Caki2 (cell line): ENCODE data around the gene SZT2. TPM values are rescaled to one million over a fixed set of nuclear protein-coding genes. Genes with fewer than 3 reads are reported as not detected.

Source experiments
- DNase-seq: peaks from one replicate; pipeline ENCODE4 v3.0.0-alpha.2; 2015; ENCODE audit warnings: low read depth
- in situ Hi-C: cut with HindIII; loops from 2 replicates; pipeline ENCODE4 v1.10.0; 2016; ENCODE audit warnings: low sequenced_read_pairs, low pct_unique_long_range_greater_than_20kb, mixed read lengths
- total RNA-seq: library from RNA; depleted of rRNA; stranded (reverse); fragments of >200 nt; shearing (Covaris generic); gene quantifications from 2 replicates; pipeline ENCODE4 v1.2.3, GENCODE V29; 2014; ENCODE audit warnings: low replicate concordance

The SZT2 gene
- total RNA-seq, 1 experiment from 2014 or later: 13.3 TPM

- in situ Hi-C loops: no loop called here
These were observed 44.6 kb downstream of the SZT2 start for GRCh38 chr1:43434256-43434655.

GRCh38 chr1:43435146-43436145, 45.7 kb downstream of the SZT2 start:
- in situ Hi-C loops: no loop called here

More at GRCh38 chr1:43434256-43434655, 44.6 kb downstream of the SZT2 start:
- no peak for DNase-seq

GRCh38 chr1:43436371-43436770, 46.7 kb downstream of the SZT2 start:
- in situ Hi-C loops: no loop called here
- no peak for DNase-seq

More at GRCh38 chr1:43435146-43436145, 45.7 kb downstream of the SZT2 start:
- DNase-seq: no peak

DNA sequence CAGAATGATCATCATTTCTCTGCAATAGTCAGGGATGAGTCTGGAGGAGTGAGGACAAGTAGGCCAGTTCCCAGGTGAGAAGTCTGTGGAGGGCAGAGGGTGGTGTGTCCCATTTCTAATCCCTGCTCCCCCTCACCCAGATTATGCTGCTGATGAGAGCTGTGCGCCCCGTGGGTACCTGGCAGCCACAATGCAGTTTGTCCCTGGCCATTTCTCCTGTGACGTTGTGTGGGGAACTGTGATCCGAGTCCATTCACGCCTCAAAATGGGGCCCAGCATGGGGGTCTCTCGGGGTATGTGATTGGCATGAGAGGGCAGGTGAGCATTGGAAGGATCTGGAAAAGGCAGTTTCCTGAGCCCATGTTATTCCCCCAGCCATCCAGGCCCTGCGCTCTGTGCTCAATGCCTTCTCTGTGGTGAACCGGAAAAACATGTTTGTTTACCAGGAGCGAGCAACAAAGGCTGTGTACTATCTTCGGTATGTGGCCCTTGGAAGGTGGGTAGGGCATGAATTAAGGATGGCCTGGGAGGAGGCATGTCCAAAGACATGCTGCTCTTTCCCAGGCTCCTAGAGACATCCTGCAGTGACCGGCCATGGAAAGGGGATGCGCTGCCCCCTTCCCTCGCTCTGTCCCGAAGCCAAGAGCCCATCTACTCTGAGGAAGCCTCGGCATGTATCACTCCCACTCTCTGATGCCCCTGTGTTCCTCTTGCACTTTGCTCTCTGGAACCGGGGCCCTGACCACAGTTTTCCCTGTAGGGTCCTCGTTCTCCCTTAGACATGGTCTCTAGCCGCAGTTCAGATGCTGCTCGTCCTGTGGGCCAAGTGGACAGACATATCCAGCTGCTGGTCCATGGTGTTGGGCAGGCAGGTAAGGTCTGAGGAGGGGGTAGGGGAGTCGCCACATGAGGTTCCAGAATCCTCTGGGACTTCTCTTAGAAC, 47.6 kb downstream of the SZT2 start:
- DNase-seq: no peak
- in situ Hi-C loops: no loop called here

DNA sequence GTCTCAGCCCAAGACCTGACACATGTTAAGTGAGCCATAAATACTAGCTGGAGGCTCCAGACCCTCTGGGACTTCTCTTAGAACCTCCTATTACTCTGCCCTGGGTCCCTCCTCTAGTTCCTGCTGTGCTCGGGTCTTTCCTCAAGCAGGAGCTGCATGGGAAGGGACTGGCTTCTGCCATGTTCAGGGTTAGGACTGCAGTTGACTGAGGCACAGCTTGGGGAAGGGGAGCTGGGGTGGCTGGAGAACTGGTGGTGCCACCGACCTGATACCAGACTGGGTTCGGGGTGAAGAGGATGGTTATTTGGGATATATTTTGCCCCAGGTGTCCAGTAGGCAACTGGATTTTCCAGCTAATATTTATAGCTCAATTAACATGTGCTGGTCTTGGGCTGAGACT, 48.3 kb downstream of the SZT2 start:
- no peak for DNase-seq
- in situ Hi-C loops: no loop called here

- in situ Hi-C loops: no loop called here
- no peak for DNase-seq
These were observed 48.9 kb downstream of the SZT2 start for GRCh38 chr1:43438576-43438952.

- in situ Hi-C loops: no loop called here
- DNase-seq: no peak
These were observed 49.4 kb downstream of the SZT2 start for GRCh38 chr1:43438953-43439581.

- DNase-seq: no peak
- in situ Hi-C loops: no loop called here
These were observed 50.1 kb downstream of the SZT2 start for GRCh38 chr1:43439781-43440180.

DNA sequence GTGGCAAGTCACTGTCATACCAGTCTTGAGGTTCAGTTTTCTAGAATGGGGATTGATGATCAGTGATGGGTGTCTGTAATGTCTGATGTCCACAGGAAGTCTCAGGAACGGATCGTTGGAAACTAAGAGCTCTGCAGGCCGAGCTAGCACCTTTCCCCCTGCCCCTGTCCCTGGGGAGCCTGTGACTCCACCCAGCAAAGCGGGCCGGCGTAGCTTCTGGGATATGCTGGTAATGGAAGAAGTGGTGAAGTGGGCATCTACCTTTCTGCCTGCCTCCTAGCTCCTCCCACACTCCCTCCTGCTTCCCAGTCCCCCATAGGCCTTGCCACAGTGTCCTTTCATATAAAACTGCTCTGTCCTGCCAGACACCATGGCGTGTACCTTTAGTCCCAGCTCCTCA, 50.7 kb downstream of the SZT2 start:
- in situ Hi-C loops: no loop called here
- no peak for DNase-seq

- in situ Hi-C loops: no loop called here
- DNase-seq: no peak
These were observed 51.6 kb downstream of the SZT2 start for GRCh38 chr1:43441166-43441893.

- no peak for DNase-seq
- in situ Hi-C loops: no loop called here
These were observed 52.4 kb downstream of the SZT2 start for GRCh38 chr1:43441894-43442637.

DNA sequence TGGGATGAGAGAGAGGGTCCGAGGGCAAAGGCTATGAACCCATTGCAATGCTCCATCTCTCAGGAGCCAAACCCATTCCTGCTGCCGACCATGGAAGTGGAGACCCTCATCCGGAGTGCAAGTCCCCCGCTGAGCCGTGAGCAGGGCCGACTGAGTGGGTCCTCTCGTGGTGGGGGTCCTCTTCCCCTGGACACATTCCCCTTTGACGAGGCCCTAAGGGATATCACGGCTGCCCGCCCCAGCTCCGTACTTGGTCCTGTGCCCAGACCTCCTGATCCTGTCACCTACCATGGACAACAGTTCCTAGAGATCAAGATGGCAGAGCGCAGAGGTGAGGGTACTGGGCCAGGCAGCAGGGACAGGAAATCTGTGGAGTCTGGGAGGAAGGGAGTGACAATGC, 53.1 kb downstream of the SZT2 start:
- DNase-seq: no peak
- in situ Hi-C loops: no loop called here

DNA sequence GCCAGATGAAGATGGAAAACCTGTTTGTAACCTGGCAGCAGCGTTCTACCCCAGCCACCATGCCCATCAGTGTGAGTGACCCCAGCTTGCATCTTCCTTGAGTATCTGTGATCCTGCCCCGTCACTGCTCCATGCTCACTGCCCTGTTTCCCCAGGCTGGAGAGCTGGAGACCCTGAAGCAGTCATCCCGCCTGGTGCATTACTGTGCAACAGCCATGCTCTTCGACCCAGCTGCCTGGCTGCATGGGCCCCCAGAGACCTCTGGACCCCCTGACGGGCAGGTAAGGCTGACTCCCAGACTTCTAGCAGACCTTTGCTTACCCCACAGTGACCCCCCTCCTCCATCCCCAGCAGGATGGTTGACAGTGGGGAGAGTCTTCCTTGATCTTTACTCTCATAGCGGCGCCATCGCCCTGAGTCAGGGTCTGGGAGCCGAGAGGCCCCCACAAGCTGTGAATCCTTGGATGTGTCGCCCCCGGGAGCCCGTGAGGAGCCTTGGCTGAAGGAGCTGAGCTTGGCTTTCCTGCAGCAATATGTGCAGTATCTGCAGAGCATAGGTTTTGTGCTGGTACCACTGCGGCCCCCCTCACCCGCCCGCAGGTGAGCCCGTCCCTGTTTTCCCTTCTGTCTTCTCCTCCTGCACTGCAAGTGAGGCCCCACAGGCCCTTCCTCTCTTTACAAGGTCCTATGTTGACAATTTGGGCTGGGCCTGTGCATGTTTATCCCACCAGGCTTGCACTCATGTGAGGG, 53.7 kb downstream of the SZT2 start:
- in situ Hi-C loops: no loop called here
- DNase-seq: no peak

- DNase-seq: no peak
- in situ Hi-C loops: no loop called here
These were observed 54.6 kb downstream of the SZT2 start for GRCh38 chr1:43444151-43444828.

DNA sequence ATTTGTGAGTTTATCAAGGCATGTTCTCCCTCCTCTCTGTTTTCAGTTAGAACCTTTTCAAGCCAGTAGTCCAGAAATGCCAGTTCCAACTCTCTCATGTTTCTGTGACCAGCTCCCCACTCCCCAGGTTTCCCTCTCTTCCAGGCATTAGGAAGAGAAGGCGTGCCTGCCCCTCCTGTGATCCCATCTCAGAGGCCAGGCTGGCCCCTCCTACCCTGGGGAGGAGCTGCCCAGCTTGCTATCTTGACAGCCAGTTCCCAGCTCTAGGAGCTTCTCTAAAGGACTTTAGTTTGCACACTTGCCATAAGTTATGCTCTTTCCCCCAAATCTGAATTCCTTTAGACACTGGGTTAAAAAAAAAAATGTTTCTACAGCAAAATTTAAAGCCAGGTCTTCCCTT, 55.1 kb downstream of the SZT2 start:
- in situ Hi-C loops: no loop called here
- DNase-seq: no peak
